ENCODE measurements around the gene SNAP25.

SNAP25 gene

DNA sequence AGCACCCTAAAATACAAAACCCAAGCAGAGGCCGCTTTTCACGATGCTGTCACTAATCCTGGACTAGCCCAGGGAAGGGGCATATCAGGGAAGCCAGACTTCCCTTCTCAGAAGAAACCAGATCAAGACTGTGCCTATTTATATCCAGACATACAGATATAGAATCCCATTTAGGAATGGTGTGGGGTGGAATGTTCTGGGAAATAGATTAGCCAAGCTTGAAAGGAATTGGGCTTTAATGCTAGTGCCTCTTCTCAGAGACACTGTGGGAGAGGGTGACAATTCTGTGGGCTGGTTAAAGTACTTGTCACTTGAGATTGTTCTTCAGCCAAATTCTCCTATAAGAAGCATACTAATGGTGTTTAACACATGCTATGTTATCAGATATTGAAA lies 45.5 kb downstream of the SNAP25 start:
- no peak for DNase-seq

DNA sequence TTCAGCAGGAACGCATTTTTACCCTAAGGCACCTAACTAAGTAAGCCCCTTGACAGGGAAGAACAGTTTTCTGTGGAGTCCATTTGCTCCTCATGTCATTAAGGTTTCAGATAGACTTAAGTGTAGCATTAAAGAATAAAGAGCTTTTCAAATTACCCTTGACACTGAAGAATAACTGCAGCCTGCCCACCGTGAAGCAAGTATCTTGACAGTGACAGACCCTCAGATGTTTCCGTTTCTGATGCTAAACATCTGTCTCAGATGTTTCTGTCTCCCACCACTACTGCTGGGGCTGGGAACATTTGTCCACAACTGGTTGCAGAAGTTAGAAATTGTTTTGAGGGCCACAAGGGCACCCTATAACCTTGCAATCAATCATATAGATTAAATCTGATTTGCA lies 50.0 kb downstream of the SNAP25 start:
- no peak for DNase-seq

DNA sequence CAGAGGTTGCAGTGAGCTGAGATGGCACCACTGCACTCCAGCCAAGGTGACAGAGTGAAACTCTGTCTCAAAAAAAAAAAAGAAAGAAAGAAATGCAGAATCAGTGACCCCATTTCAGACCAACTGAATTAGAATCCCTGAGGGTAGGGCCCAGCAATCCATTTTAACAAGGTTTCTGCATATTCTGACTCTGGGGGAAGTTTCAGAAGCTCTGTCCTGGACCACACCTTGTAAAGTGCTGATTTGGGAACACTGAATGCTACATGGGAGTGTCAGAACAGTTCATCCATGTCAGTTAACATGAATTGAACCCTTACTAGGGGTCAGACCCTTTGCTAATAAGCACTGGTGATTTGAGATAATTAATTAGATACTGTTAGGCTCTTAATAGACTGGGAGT lies 52.0 kb downstream of the SNAP25 start:
- DNase-seq, result no peak

DNA sequence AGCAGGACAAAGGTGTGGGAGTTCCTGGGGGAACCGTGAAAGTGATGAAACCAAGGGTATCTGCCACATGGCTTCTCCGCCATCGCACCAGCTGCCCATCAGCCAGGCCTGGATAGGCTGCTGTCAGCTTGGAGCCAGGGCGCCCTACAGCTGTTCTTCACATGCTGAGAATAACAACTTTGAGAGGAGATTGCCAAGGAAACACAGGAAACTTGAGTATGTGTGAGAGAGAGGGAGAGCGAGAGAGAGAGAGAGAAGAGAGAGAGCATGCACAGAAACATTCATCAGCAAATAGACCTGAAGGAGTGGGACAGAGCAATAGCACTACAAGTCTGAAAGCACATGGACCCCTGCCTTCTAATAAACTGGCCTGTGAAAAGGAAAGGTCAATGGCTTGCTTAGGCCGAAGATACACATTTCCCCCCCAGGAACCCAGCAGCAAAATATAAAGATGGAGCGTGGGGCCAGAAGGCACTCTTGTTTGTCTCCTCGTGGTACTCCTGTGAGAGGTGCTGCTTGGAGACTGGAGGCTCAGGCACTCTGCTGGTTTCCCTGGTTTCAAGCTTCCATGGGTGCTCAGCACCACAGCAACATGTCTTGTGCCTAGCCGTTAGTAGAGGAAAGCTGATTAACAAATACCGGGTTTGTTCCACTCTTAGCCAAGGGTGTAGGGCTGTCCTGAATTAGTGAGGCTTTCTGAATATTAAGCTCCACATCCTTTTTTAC lies 53.0 kb downstream of the SNAP25 start:
- no peak for DNase-seq

DNA sequence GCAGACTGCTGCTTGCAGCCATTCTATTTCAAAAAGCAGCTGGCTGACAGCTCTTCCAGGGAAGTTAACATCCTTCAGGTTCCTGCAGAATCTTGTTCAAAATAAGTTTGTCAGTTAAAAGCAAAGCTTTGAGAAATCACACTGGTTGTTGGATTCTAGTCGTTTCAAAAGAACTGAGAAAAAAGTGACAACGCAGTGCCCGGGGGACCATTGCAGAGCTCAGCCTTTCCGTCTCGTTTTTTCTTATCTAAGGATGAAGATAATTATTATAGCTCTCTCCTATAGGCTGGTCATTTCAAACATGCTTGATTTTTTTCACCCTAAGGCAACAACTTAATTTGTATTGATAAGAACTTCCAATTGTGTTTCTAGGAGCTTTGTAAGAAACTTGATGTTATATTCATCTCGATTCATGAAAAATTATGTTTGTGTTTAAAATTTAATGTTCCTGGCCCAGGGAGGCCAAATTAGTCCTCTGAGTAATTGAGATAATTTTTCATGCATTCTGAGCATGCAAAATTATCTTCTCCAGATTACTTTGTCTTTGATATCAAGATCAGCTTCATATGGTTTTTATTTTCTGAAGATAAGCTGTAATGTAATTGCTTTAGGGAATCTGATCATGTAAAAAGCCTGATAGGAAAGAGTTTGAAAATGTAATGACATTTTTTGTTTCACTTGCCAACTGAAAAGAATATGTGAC lies 58.4 kb downstream of the SNAP25 start:
- DNase-seq, result no peak

DNA sequence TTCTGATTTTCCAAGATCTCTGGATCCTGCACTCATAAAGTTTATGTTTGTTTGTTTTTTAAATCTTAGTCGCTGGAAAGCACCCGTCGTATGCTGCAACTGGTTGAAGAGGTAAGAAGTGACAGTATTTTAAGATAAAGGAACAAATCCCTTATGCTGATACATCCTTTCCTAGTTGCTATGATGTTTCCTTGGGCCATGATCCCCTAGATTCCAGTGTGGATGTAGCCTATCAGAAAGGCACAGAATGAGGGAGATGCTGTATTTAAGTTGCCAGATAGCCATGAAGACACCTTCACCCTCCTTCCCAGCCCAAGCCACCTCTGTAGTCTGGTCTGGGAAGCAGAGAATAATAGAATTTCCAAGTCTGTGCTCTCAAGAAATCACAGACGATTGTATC lies 59.0 kb downstream of the SNAP25 start:
- no peak for DNase-seq

DNA sequence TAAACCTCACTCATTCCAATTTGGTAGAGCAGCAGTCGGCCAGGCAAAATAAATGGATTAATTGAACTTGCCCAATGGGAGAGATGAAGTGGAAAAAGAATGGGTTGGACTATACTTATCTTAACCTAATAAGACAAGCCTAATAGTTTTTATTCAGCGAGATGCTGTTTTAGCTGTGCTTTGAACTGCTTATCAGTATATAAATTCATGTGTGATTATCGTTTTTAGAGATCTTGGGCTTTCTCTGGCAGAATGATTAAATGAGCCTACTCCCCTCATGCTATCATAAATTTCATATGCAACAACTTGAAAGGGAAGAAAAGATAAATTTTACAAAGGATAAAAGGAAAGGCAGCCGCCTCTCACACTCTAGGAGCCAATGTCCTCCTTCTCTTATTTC lies 59.8 kb downstream of the SNAP25 start:
- no peak for DNase-seq

DNA sequence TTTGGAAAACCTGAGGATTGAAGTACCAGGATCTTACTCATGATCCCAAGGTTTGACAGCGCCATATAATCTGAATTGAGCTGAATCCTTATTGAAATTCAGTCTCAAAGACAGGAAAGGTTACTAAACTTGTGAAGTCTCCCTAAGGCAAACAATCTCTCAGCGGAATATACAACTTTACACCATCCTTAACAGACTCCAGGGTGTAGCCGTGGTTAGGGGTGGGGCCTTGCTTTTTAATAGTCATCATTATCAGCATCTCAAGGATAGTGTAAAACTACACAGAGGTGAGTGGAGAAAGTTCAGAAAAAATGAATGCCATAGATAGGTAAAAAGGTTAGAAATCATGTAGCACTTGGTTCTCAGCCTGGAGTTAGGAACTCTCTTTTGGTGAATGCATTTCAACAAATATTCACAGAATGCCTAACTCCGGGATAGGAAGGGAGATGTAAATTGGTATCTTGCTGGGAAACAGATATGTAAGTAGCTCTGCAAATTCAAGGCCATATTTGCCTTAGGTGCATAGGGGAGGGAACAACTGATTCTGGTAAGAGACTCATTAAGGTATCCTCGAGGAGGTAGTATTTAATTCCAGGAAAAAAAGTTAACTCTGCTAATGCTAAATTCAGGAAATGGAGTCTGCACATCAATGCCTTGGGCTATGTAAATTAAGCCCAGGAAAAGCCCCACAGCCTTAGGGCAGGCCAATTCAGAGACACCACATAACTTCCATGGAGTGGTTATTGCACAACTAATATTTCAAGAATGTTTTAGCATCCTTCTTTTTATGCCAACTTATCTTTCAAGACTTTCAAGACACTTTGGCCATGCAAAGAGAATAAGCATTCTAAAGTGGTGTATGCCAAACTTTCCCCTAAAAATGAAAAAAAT lies 61.6 kb downstream of the SNAP25 start:
- DNase-seq, result no peak

DNA sequence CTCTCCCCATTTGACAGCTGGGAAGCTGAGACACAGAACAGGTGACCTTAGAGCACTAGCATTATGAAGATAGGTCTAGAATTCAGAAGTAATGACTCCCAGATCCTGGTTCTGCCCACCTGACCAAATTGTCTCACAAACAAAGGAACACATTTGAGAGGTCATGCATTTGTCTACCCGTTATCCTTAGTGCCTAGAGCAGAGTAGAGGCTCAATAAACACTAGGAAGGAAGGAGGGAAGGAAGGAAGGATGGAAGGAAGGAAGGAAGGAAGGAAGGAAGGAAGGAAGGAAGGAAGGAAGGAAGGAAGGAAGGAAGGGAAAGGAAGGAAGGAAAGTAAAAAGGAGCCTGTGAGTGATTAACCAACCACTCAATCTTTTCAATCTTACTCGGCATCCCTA lies 63.3 kb downstream of the SNAP25 start:
- no peak for DNase-seq

DNA sequence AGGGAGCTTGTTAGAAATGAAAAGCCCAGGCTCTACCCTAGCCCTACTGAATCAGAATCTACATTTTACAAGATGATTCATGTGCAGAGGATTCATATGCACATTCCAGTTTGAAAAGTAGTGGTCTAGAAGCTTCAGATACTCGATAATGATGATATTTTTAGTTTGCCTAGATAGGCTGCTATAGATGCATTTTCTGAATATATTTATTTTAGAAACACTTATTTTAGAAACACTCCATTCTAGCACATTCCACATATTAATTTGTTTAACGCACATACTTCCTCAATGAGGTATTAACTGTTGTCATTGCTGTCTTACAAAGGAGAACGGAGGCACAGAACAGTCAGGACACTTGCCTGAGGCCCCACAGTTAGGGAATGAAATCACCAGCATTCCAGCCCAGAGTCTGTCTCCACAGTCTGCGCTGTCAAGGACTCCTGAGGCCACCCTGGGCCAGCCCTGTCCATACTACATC lies 64.4 kb downstream of the SNAP25 start:
- DNase-seq, result no peak

DNA sequence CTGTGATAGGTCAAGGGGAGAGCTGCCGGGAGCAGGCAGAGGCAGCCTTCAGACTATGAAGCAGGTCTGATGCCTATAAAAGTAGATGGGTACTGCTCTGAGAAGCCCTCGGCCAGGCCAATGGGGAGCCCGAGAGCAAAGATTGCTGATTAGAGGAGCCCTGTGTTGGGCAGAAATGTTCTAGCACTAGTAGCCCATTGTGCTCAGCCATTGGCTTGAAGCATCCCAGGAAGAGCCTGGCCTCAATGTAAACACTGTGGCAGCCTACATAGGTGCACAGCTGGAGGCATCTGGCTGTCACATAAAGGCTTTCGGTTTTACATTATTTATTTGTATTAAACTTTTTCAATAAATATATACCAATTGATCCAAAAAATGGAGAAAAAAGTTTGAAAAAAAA lies 67.7 kb downstream of the SNAP25 start:
- no peak for DNase-seq

DNA sequence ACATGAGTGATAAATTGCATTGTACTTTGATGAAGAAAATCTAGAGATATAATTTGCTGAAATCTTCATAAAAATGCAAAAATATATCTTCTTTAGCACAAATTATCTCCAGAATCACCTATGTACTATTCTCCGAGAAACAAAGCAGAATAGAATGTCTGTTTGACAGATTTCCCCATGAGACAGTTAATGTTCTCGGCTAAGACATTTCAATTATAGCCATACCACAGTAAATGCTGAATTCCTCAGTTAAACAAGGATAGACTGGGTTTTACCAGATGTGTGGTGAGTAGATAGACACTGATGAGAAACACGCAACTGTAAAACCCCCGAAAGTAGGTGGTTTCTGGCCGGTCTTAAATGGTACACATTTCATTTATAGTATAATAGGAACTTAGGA lies 69.8 kb downstream of the SNAP25 start:
- DNase-seq, result no peak

DNA sequence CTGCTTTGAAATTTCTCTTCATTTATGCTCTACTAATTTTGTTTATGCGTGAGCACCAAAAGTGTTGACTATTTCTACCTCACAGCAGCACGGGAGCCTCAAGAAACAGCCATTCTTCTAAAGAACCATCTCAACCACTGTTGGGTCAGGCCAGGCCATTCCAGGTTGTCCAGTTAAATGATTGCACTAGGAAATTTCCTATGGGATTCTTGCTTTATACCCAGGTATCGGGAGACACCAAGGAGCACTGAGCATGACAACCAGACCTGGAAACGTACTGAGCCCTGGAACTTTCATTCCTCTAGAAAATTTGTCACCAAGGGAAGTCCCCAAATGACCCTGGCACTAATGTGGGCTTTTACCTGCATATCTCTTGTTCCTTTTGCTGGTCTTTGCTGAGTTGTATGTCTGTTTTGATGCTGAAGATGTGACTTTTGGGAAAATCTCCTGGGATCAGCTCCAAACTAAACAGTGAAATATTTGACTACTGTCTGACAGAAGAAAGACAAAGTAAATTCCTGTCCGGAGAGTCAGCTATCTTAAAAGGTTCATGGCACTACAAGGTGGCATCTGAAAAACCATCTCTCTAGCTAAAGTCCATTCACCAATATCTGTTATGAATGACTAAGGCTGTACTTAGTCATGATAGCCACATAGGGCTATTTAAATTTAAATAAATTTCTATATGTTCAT lies 70.5 kb downstream of the SNAP25 start:
- no peak for DNase-seq

DNA sequence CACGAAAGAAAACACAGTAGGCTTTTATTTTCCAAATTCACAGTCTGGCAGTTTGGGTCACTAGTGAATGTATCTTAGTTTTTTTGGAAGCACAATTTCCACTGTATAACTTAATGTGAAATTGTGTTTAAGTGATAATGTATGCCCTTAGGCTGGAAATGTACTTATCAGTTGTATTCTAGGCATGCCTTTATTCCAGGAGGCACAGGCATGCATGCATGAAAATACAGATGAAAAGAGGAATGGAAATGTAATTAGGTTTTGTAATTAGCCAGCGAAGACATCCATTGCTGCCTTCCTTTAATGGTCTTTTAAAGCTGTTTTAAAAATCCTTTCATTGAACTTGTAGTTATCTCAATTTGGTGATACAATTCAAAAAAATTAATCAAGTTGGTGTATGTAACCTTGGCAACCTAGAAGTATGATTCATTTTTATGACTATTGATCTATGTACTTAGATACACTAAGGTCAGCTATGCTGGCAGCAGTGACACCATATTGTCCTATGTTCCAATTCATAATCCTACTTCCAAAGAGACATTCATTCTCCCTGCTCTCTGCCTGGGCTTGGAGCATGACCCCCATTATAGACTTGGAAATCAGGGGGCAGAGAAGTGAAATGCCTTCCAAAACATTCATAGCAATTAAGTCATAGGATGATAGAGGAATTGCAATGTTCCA lies 73.1 kb downstream of the SNAP25 start:
- DNase-seq, result no peak

DNA sequence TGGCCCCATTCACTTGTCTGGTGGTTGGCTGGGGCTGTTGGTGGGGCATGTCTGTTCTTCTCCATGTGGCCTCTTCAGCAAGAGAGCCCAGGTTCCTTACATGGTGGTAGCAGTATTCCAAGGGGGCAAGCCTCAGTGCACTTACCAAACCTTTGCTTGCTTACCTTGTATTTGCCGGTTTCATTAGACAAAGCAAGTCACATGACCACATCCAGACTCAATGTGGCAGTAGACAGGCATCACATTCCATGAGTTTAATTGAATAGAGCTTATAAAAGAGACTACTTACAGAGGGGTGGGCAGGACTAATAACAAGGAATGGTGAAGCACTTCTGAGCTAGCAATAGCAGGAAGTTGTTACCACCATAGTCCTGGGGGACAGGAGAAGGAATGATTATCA lies 78.6 kb downstream of the SNAP25 start:
- no peak for DNase-seq

DNA sequence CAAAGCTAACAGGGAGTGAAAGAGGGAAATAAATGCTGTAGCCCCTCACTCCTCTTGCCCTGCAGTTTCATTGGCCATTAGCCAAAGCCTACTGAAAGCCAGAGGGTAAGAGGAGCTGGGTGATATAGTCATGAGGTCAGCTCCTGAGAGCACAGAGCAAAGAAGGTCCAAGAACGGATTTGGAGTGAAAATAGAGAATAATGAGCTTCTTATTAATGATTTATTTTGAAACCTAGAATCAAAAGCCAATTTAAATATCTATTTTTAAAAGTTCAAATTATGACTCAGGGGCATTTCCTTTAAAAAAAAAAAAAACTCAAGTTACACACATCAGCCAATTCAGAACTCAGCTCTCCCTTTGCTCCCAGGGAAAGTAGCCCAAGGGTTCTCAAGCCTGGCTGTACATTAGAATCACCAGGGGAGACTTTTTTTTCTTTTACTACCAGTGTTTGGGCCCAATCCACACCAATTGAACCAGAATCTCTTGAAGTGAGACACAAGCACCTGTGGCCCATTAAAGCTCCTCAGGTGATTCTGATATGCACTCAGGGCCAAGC lies 79.1 kb downstream of the SNAP25 start:
- no peak for DNase-seq

DNA sequence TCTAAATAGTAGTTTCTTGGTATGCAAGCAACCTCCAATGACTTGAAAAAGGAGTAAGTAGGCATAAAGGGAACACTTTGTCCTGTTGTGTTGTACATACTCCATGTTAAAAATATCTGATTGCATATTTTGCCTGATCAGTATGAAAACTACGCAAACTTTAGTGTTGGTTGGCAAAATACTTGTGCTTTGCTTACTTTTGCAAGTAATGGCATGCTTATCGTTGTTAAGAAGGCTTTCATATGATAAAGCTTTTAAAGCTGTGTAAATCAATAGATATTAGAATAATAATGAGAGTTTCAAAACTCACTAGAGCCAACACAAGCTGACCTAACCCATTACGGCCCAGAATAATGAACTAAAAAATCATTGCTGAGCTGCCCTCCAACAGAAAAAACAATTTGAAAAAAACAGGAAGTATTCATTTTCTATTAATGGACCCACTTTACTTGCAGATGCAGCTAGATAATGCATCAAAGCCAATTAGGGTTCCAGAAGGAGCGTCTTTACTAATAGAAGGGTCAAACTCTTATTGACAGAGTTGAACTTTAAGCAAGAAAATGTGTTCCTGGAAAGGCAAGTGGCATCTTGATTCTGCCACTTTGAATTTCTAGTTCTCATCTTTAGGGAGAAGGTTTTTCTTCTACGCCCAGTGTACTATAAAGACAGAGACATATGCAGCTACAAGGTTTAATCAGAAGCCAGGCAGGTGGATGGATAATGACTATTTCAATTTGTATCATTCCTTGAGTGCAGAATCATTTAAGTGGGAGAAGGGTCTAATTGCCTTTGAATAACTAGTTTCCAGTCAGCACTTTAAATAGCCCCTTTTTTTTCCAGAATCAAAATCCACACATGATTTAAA lies 82.2 kb downstream of the SNAP25 start:
- no peak for DNase-seq

DNA sequence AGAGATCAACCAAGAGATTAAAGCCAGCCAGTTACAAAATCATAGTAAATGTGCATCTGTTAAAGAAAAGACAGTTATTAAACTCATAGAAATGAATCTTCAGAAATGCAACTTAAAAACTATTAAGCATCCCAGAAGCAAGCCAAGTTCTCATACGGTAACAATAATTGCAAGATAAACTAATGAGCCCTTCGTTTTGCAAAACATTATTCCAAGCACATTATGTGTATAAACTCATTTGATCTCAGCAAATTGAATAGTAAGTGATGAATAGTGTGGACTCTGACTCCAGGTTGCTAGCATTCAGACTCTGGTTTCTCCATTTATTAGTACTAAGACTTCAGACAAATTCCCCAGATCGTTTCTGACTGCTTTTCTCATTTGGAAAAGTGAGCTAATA lies 85.2 kb downstream of the SNAP25 start:
- DNase-seq, result no peak

DNA sequence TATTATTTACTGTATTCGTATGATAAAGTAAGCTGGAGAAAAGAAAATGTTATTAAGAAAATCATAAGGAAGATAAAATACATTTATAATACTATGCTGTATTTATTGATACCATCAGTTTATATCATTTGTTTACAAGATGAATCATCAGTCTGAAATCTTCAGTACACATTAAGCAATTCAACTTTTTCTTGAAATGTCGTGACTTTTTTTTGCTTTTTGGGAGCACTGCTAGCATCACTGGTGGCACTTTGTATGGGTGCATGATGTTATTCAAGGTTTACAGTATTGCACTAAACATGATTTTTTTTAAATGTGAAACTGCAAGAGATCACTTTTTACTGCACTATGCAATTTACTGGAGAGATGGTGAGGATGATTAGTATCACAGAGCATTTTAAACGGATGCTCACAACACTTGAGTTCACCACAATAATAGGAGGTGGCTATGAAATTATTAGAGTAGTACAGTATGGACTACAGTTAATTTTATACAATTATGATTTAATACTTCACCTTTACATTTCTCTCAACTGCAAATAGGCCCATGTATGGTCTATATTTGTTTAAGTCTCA lies 85.9 kb downstream of the SNAP25 start:
- DNase-seq, result no peak

DNA sequence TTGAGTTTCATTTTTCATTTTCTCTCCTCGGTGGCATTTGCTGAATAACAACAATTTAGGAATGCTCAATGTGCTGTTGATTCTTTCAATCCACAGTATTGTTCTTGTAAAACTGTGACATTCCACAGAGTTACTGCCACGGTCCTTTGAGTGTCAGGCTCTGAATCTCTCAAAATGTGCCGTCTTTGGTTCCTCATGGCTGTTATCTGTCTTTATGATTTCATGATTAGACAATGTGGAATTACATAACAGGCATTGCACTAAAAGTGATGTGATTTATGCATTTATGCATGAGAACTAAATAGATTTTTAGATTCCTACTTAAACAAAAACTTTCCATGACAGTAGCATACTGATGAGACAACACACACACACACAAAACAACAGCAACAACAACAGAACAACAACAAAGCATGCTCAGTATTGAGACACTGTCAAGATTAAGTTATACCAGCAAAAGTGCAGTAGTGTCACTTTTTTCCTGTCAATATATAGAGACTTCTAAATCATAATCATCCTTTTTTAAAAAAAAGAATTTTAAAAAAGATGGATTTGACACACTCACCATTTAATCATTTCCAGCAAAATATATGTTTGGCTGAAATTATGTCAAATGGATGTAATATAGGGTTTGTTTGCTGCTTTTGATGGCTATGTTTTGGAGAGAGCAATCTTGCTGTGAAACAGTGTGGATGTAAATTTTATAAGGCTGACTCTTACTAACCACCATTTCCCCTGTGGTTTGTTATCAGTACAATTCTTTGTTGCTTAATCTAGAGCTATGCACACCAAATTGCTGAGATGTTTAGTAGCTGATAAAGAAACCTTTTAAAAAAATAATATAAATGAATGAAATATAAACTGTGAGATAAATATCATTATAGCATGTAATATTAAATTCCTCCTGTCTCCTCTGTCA lies 88.1 kb downstream of the SNAP25 start:
- no peak for DNase-seq
